HG03439 (cell line): ENCODE data around the gene PYGB.
"Not testable (repeated sequence)": the region's sequence is repeated elsewhere in the genome, so short reads cannot be mapped to it uniquely, and the experiment has no call there.

ENCODE experiments used
- ATAC-seq: cut with Tn5 transposase; IDR thresholded peaks from one replicate; pipeline ENCODE4 v1.9.1; 2021; ENCODE audit warnings: mild to moderate bottlenecking, moderate library complexity; ENCODE audit not compliant: unreplicated experiment

PYGB gene

DNA sequence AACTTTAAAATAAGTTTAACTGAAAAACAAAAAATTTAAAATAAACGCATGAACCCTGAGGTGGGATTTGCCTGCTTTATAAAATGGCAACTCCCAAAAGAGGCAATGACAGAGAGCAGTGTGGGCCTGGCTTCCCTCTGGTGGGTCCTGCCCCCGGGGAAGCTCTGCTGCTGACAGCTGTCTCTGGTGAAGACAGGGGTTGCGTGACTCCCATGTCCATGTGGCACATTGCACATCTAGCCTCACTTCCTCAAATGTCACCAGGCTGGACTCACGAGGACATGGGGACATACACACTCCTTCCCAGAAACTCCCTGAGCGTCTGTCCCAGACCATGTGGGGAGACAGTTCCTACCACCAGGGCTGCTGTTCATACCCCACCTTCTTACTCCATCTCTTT, 76.5 kb downstream of the PYGB start:
- ATAC-seq = no peak

- ATAC-seq = no peak
These were observed 77.2 kb downstream of the PYGB start for GRCh38 chr20:25325073-25325472.

DNA sequence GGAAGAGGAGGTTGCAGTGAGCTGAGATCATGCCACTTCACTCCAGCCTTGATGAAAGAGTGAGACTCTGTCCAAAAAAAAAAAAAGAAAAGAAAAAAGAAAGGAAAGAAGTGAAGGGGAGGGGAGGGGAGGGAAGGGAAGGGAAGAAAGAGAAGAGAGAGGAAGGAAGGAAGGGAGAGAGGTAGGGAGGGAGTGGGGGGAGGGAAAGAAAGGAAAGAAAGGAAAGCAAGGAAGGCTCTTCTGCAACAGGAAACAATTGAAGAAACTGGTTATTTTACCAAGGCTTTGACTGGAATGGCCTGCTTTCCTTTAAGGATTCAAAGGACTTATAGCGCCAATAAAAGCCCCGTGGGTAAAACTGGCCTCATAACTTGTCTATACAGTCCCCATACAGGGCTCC, 78.1 kb downstream of the PYGB start:
- ATAC-seq = no peak

GRCh38 chr20:25327521-25328235, 79.8 kb downstream of the PYGB start:
- no peak for ATAC-seq

- no peak for ATAC-seq
These were observed 81.1 kb downstream of the PYGB start for GRCh38 chr20:25328954-25329498.

DNA sequence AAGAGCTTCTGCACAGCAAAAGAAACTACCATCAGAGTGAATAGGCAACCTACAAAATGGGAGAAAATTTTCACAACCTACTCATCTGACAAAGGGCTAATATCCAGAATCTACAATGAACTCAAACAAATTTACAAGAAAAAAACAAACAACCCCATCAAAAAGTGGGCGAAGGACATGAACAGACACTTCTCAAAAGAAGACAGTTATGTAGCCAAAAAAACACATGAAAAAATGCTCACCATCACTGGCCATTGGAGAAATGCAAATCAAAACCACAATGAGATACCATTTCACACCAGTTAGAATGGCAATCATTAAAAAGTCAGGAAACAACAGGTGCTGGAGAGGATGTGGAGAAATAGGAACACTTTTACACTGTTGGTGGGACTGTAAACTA, 87.1 kb downstream of the PYGB start:
- not testable (repeated sequence) for ATAC-seq

GRCh38 chr20:25336561-25337422, 88.9 kb downstream of the PYGB start:
- no peak for ATAC-seq

GRCh38 chr20:25338112-25339023, 90.5 kb downstream of the PYGB start:
- no peak for ATAC-seq

- ATAC-seq = no peak
These were observed 91.7 kb downstream of the PYGB start for GRCh38 chr20:25339608-25340007.

GRCh38 chr20:25340380-25340779, 92.5 kb downstream of the PYGB start:
- no peak for ATAC-seq

- no peak for ATAC-seq
These were observed 94.1 kb downstream of the PYGB start for GRCh38 chr20:25341716-25342680.

DNA sequence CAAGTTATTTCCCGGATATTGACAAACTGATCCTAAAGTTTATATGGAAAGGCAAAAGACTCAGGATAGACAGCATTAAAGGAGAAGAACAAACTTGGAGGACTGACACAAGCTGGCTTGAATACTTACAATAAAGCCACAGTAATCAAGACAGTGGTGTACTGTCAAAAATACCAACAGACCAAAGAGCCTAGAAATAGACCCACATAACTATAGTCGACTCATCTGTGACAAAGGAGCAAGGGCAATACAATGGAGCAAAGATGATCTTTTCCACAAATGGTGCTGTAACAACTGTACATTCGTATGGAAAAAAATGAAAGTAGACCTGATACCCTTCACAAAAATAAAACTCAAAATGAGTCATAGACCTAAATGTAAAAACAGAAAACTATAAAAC, 96.7 kb downstream of the PYGB start:
- no peak for ATAC-seq

- ATAC-seq = no peak
These were observed 97.8 kb downstream of the PYGB start for GRCh38 chr20:25345721-25346120.

DNA sequence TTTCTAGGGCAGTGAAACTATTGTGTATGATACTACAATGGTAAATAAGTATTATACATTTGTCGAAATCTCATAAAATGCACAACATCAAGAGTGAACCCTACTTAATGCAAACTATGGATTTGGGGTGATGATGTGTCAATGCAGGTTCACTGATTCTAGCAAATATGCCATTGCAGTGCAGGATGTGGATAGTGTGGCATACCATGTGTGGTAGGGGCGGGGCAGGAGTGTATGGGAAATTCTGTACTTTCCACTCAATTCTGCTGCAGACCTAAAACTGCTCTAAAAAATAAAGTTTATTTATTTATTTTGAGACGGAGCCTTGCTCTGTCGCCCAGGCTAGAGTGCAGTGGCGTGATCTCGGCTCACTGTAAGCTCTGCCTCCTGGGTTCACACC, 98.5 kb downstream of the PYGB start:
- ATAC-seq = no peak
